Immature natural killer cell (primary cell): ENCODE results near the gene ZNF32. TPM values are rescaled to one million over a fixed set of nuclear protein-coding genes. Genes with fewer than 3 reads are reported as not detected.

Experiments
- DNase-seq, 3 donors: peaks; one replicate each; pipeline ENCODE4 v3.0.0; 2022; ENCODE audit warnings: mixed read lengths in 1 of 3
- H3K27ac Mint-ChIP-seq, 6 donors: one replicate each; pipeline ENCODE4 v1.8.0; 2020; ENCODE audit warnings: mixed read lengths in 6 of 6, mild to moderate bottlenecking in 5 of 6, inconsistent platforms in 4 of 6, moderate library complexity in 3 of 6
- H3K27me3 Mint-ChIP-seq, 3 donors: one replicate each; pipeline ENCODE4 v1.8.0; 2020 to 2021; ENCODE audit warnings: low read depth in 3 of 3, mild to moderate bottlenecking in 3 of 3, mixed read lengths in 3 of 3, moderate library complexity in 3 of 3, inconsistent platforms in 1 of 3
- H3K36me3 Mint-ChIP-seq, 3 donors: one replicate each; pipeline ENCODE4 v1.8.0; 2020; ENCODE audit warnings: mixed read lengths in 3 of 3, inconsistent platforms in 2 of 3, mild to moderate bottlenecking in 2 of 3
- H3K4me1 Mint-ChIP-seq, 2 donors: one replicate each; pipeline ENCODE4 v1.8.0; 2020; ENCODE audit warnings: inconsistent platforms in 2 of 2, mild to moderate bottlenecking in 2 of 2, mixed read lengths in 2 of 2, moderate library complexity in 1 of 2
- H3K4me3 Mint-ChIP-seq, 5 donors: one replicate each; pipeline ENCODE4 v1.8.0; 2020; ENCODE audit warnings: mild to moderate bottlenecking in 5 of 5, mixed read lengths in 5 of 5, inconsistent platforms in 3 of 5, moderate library complexity in 3 of 5
- H3K9me3 Mint-ChIP-seq, 6 donors: one replicate each; pipeline ENCODE4 v1.8.0; 2020; ENCODE audit warnings: mild to moderate bottlenecking in 6 of 6, mixed read lengths in 6 of 6, inconsistent platforms in 4 of 6, moderate library complexity in 3 of 6
- polyA plus RNA-seq, 3 donors: library from polyadenylated mRNA; unstranded; fragments of 300-500 nt; fragmentation: Illumina TruSeq; gene quantifications; one replicate each; pipeline ENCODE4 v1.2.3, GENCODE V29; 2021

ZNF32 gene
- polyA plus RNA-seq, 3 donors from 2014 or later = 97.4 to 139 (median 111) TPM

DNA sequence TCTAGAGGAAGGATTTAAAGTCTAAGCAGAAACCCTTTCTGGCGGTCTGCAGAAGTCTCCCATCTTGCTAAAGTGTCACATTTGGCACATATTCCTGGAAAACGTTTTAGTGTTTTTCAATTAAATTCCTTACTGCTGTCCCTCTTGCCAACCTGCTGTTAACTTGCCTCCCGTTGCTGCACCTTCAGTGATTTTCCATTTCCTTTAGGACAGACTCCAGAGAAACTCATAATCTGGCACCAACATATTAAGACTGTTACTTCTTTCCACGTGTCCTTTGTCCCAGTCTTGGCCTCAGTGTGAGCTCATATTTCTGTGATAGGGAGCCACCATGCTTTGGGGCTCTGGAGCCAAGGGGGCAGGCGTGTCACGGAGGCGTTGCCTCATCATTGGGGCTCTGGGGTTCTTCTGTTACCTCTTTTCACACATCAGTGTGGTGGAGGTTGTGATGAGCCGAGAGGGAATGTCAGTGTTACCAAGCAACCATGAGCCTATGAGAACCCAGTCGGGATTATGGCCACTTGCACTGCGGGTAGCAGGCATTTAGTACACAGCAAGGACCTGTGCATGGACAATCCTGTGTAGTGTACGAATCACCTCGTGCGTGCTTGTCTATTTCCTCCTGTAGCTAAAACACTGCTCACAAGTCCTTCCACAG lies 26.0 kb upstream of the ZNF32 start:
- no peaks in the 10 kb centered on the region for H3K36me3 Mint-ChIP-seq
- no peak overlapping the region for H3K4me3 Mint-ChIP-seq
- H3K4me1 Mint-ChIP-seq = peaks cover 1 to 6% of the 10 kb centered on the region in 2 donors
- no peak for DNase-seq
- H3K27ac Mint-ChIP-seq = no peak overlapping the region
- H3K9me3 Mint-ChIP-seq = no peaks in the 10 kb centered on the region
- peaks cover 3 to 17% (median 7%) of the 10 kb centered on the region in 3 donors for H3K27me3 Mint-ChIP-seq

DNA sequence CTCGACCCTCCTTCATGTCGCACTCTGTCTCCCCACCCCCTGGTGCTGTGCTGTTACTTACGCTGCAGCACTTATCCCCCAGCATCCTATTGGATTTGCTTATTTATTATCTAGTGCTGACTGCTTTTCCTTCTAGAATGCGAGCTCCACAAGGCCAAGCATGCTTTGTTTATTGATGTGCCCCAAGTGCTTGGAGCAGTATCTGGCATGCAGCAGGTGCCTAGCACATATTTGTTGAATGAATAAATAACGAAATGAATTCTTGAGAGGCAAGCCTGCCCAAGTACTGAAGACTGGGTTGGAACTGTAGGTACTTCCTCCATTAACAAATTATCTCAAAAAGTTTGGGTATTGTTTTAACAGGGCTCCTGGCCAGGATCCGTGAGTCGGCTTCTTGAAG lies 24.8 kb upstream of the ZNF32 start:
- Mint-ChIP-seq H3K27ac (no peak overlapping the region), H3K36me3 (no peaks in the 10 kb centered on the region), H3K9me3 (no peaks in the 10 kb centered on the region), H3K27me3 (peaks cover 3 to 15% (median 7%) of the 10 kb centered on the region in 3 donors), H3K4me3 (no peak overlapping the region), H3K4me1 (peaks cover 4 to 6% of the 10 kb centered on the region in 2 donors)
- DNase-seq = no peak

DNA sequence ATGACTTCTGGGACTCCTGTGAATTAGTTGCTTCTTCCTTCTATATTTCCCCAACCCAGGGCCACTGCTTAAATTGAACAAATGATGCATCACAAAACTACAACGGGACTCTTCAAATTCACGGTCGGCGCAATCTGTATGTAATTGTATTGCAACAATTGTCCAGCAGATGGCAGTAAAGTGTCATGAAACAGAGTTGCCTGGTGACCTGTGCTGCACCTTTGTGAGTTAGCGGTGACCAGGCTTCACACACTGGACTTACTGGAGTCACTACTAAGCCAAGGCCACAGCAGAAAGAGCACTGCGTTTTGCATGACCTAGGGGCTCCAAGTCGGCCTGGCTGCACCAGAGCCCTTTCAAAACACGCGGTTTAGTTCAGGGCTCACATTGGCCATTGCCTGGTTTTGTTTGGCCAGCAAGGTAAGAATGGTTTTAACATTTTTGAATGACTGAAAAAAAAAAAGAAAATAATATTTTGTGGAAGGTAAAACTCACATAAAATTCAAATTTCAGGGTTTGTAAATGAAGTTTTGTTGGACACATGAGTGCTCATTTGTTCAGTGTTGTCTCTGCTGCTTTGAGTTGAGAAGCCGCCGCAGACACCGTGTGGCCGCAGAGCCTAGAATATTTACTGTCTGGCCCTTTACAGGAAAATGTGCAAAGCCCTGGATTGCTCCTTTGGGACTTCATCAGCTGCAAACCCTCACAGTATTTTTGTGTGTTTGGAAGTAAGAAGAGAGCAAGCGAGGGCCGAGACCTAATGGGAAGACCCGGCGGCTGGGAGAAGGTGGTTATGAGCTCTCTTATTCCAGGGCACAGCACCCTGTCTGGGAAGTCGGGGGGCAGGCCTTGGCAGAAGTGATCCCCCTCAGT lies 23.2 kb upstream of the ZNF32 start:
- H3K27me3 Mint-ChIP-seq = peaks cover 3 to 10% (median 4%) of the 10 kb centered on the region in 3 donors

DNA sequence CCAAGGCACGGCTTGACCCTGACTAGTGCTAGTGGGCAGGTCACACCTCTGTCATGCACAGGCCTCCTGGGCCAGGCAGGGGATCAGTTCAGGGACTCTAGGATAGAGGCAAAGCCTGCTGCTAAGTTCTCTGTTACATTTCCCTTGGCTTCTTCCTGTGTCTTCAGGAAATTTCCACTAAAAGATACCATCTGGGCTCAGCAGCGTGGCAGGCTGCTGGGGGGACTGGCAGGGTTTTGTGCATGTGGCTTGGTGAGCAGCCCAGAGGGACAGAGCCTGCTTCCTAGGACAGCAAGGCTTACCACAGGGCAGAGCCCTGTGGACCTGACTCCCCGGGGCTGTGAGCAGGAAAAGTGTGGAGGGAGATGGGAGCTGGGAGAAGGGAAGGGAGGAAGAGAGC lies 20.7 kb upstream of the ZNF32 start:
- Mint-ChIP-seq H3K27ac (no peak overlapping the region), H3K9me3 (no peaks in the 10 kb centered on the region), H3K4me3 (no peak overlapping the region), H3K4me1 (peaks cover 18 to 21% of the 10 kb centered on the region in 2 donors), H3K27me3 (peaks cover 3 to 6% (median 4%) of the 10 kb centered on the region in 3 donors), H3K36me3 (no peaks in the 10 kb centered on the region)
- no peak for DNase-seq

More for the DNA sequence above, 23.2 kb upstream of the ZNF32 start:
- Mint-ChIP-seq H3K9me3 (no peaks in the 10 kb centered on the region), H3K27ac (no peak overlapping the region), H3K4me3 (no peak overlapping the region), H3K36me3 (no peaks in the 10 kb centered on the region), H3K4me1 (peaks cover 9 to 11% of the 10 kb centered on the region in 2 donors)
- peak; percentile 58 to 64 (median 64) for DNase-seq

DNA sequence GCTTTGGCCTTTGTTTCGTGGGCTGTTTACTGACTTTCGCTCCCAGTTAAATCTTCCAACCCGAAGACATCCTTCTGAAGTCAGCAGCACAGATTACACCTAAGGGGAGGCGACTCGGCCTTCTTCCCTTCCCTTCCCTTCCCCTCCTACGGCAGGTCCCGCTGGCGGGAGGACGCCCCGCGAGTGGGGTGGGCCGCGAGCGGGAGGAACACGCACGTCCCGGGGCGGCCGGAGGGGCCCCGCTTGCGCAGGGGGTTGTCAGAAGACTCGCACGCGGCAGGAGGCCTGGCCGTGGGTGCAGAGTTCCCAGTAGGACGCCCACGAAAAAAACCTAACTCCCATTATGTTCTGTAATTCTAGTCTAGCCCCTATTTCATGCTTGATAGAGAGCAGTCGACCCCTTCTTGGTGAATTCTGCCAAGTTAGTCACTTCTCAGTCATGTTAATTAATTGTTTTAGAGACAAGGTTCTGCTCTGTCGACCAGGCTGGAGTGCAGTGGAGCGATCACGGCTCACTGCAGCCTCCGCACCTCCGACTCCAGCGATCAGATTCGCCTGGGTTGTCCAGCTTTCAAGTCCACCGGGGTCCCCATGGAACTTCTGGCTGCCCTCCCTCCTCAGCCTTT lies 19.2 kb upstream of the ZNF32 start:
- Mint-ChIP-seq H3K27me3 (peaks cover 3 to 6% (median 4%) of the 10 kb centered on the region in 3 donors), H3K9me3 (no peaks in the 10 kb centered on the region), H3K36me3 (no peaks in the 10 kb centered on the region), H3K4me3 (peak overlapping the region in 3 of 5 donors; percentile 28 to 50 (median 40)), H3K27ac (no peak overlapping the region), H3K4me1 (peaks cover 18 to 21% of the 10 kb centered on the region in 2 donors)
- no peak for DNase-seq

DNA sequence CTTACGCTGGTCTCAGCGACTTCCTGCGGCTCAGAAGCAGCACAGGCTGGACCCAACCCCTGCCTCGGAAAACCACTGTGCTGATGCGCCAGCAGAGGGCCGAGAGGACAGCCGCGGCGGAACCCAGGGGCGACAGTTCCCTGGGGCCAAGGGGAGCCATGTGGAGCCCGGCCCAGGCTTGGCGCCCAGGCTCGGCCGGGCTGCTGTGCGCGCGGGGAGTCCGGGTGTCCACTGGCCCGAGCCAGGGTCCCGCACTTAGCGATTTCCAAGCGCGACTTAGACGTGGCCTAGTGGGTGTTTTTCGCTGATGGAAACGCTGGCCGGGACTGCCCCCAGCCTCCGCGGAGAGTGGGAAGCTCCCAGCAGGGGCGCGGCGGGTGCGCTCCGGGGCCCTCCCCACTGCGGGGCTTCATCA lies 18.6 kb upstream of the ZNF32 start:
- H3K27ac Mint-ChIP-seq = peak overlapping the region in 1 of 6 donors; percentile 34
- H3K9me3 Mint-ChIP-seq = no peaks in the 10 kb centered on the region
- peak; percentile 19 to 34 (median 32) for DNase-seq
- peaks cover 18 to 21% of the 10 kb centered on the region in 2 donors for H3K4me1 Mint-ChIP-seq
- H3K4me3 Mint-ChIP-seq = peak overlapping the region; percentile 49 to 72 (median 63)
- no peaks in the 10 kb centered on the region for H3K36me3 Mint-ChIP-seq
- peaks cover 3 to 6% (median 4%) of the 10 kb centered on the region in 3 donors for H3K27me3 Mint-ChIP-seq

DNA sequence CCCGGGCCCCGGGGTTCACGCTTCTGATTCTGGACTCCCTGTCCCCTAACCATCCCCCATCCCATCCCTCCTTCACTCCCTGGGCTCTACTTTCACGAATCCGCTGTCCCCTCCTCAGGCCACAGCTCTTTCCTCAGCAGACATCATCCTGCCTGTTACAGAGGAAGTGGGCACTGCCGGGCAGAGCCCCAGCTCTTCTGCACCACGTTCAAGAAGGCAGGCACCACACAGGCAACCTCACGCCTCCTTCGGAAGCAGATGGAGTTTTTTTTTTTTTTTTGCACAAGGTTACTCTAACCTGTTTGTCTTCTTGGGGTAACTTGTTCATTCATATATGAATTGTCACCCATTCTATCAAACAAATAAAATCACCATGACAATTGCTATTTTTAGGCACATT lies 17.9 kb upstream of the ZNF32 start:
- no peaks in the 10 kb centered on the region for H3K9me3 Mint-ChIP-seq
- peak overlapping the region in 4 of 6 donors; percentile 28 to 82 (median 64) for H3K27ac Mint-ChIP-seq

DNA sequence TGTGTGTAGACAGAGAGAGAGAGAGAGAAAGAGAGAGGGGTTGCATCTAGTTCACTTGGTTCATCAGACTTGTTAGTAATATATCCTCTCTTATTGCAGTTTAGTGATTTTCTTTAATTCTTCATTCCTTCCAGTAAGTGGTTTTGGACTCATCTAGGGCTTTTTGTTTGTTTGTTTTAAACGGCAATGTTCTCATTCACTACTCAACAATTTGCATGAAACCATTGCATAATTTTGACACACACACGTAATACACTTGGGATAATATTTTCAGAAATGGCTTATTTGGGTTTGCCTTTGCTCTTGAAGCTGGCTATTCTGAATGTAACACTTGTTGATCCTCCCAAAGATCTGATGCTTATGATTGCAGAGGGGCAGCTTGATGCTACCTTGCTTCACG lies 16.4 kb upstream of the ZNF32 start:
- Mint-ChIP-seq H3K9me3 (no peaks in the 10 kb centered on the region), H3K4me3 (no peak overlapping the region), H3K4me1 (peaks cover 15 to 16% of the 10 kb centered on the region in 2 donors), H3K27ac (no peak overlapping the region), H3K36me3 (no peaks in the 10 kb centered on the region), H3K27me3 (peaks cover 0 to 4% (median 4%) of the 10 kb centered on the region in 3 donors)
- DNase-seq = no peak

More for the DNA sequence above, 17.9 kb upstream of the ZNF32 start:
- H3K4me1 Mint-ChIP-seq = peaks cover 17 to 18% of the 10 kb centered on the region in 2 donors
- H3K4me3 Mint-ChIP-seq = peak overlapping the region in 4 of 5 donors; percentile 10 to 66 (median 18)
- DNase-seq = no peak
- H3K36me3 Mint-ChIP-seq = no peaks in the 10 kb centered on the region
- H3K27me3 Mint-ChIP-seq = peaks cover under 1 to 5% (median 4%) of the 10 kb centered on the region in 3 donors

DNA sequence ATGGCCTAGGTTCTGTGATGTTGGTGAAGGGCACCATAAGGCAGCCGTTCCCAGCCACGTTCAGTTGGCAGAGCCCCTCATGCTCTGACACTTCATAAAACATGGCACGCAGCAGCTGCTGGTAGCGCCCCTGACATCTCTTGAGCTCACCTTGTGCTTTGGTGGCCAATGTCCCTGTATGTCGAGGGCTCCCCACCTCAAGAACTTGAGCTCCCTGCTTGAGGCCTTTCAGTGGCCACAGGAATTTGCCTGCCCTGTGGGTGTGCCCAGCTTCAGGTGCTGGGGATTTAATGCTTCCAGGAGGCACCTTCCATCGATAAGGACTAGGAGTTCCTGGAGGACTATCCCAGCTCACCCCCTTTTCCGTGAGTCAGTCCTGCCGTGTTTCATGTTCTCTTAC lies 9.5 kb upstream of the ZNF32 start:
- DNase-seq = no peak
- no peak overlapping the region for H3K27ac Mint-ChIP-seq
- peaks cover 0 to 3% (median 2%) of the 10 kb centered on the region in 3 donors for H3K27me3 Mint-ChIP-seq
- no peaks in the 10 kb centered on the region for H3K36me3 Mint-ChIP-seq
- H3K9me3 Mint-ChIP-seq = no peaks in the 10 kb centered on the region
- H3K4me3 Mint-ChIP-seq = no peak overlapping the region
- no peaks in the 10 kb centered on the region for H3K4me1 Mint-ChIP-seq

DNA sequence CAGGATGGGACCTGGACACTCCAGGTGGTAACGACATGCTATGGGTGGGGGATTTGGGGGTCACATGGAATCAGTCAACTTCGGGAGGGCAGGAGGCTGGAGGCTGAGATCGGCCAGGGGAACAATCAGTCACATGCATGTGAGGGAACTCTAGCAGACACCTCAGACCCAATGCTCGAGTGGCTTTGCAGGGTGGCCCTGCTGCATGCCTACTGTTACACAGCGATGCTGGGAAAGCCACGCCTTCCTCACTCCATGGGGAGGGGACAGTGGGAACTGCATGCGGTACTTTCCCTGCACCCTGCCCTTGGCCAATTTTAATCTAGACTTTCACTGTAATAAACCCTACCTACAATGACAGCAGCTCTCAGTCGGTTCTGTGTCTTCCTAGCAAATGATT lies 6.6 kb upstream of the ZNF32 start:
- Mint-ChIP-seq H3K4me3 (no peak overlapping the region), H3K36me3 (peaks cover 0 to 4% (median 0%) of the 10 kb centered on the region in 3 donors), H3K27ac (no peak overlapping the region), H3K9me3 (no peaks in the 10 kb centered on the region), H3K4me1 (no peaks in the 10 kb centered on the region), H3K27me3 (peaks cover 0 to 6% (median 1%) of the 10 kb centered on the region in 3 donors)
- no peak for DNase-seq

DNA sequence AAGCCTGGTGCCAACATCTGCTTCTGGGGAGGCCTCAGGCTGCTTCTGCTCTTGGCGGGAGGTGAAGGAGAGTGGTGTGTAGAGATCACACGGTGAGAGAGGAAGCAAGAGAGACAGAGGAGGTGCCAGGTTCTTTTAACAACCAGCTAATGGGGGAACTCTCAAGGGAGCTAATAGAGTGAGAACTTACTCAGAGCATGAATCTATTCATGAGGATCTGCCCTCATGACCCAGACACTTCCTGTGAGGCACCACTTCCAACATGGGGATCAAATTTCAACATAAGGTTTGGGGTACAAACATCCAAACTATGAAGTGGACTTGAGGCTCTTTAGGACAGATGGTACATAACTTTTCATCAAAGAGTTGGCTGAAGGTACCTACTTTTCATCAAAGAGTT lies 5.1 kb upstream of the ZNF32 start:
- Mint-ChIP-seq H3K4me3 (no peak overlapping the region), H3K36me3 (peaks cover 0 to 4% (median 0%) of the 10 kb centered on the region in 3 donors), H3K27ac (no peak overlapping the region), H3K4me1 (peaks cover 8 to 12% of the 10 kb centered on the region in 2 donors), H3K27me3 (peaks cover 0 to 4% (median 3%) of the 10 kb centered on the region in 3 donors), H3K9me3 (no peaks in the 10 kb centered on the region)
- no peak for DNase-seq

DNA sequence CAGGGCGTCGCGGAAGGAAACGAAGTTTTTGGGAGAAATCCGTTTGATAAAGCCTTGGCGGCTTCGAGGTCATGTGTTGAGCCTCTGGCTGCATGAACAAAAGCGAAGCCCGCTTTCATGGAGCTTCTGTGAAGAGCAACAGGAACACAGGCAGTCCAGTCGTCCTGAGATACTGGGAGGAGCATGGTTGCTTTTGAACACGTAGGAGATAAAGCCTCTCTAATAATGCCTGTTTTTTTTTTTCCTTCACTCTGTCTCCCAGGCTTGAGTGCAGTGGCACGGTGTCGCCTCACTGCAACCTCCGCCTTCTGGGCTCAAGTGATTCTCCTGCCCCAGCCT lies 473 bp upstream of the ZNF32 start:
- Mint-ChIP-seq H3K4me3 (peak overlapping the region; percentile 82 to 96 (median 94)), H3K4me1 (peaks cover 26 to 37% of the 10 kb centered on the region in 2 donors), H3K27me3 (peaks cover 2 to 6% (median 6%) of the 10 kb centered on the region in 3 donors), H3K27ac (peak overlapping the region; percentile 81 to 92 (median 90)), H3K36me3 (peaks cover 26 to 31% (median 27%) of the 10 kb centered on the region in 3 donors), H3K9me3 (peaks cover 22 to 33% (median 29%) of the 10 kb centered on the region in 6 donors)
- no peak for DNase-seq

DNA sequence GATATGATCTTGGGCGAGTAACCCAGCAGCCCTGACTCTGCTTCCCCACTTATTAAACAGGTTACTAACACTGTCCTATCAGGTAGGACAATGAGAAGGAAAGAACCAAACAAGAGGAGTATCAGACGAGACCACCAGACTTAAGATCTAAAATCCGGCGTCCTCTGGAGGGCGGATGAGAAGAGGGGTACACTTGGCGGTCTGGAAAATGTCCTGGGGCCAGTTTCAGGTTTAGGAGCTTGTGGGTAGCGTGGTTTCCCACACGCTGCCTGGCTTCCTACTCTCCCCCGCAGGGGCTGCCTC lies 635 bp downstream of the ZNF32 start:
- no peak for DNase-seq
- H3K4me3 Mint-ChIP-seq = peak overlapping the region; percentile 91 to 96 (median 95)
- peaks cover 34 to 39% (median 36%) of the 10 kb centered on the region in 3 donors for H3K36me3 Mint-ChIP-seq
- H3K27me3 Mint-ChIP-seq = peaks cover 2 to 6% (median 6%) of the 10 kb centered on the region in 3 donors
- peak overlapping the region; percentile 88 to 95 (median 91) for H3K27ac Mint-ChIP-seq
- peaks cover 27 to 44% (median 40%) of the 10 kb centered on the region in 6 donors for H3K9me3 Mint-ChIP-seq
- H3K4me1 Mint-ChIP-seq = peaks cover 26 to 37% of the 10 kb centered on the region in 2 donors
